Muscle of back (tissue), 11 donors: ENCODE measurements around the gene UBL3. TPM values are rescaled to one million over a fixed set of nuclear protein-coding genes. Genes with fewer than 3 reads are reported as not detected.

ENCODE experiments used
- DNase-seq, 3 donors: peaks; one replicate each; pipeline versions ENCODE4 v3.0.0 to v3.0.0-alpha.2; 2013
- polyA plus RNA-seq, 10 donors: library from polyadenylated mRNA; unstranded; fragments of 120-200 nt; gene quantifications; one replicate each; pipeline ENCODE4 v1.2.1, GENCODE V29; 2013; ENCODE audit not compliant: insufficient read length in 10 of 10

The UBL3 gene
- polyA plus RNA-seq, 10 donors = 28.6 to 32.0 (median 30.0) TPM

GRCh38 chr13:29816715-29817114 is 33.7 kb downstream of the UBL3 start:
- no peak for DNase-seq

- DNase-seq = no peak
Measured at GRCh38 chr13:29815336-29815735, 35.1 kb downstream of the UBL3 start.

- no peak for DNase-seq
Measured at GRCh38 chr13:29810898-29811297, 39.5 kb downstream of the UBL3 start.

GRCh38 chr13:29810145-29810742 is 40.2 kb downstream of the UBL3 start:
- peak in 2 of 3 donors; percentile 27 to 42 for DNase-seq

GRCh38 chr13:29808264-29808663 is 42.2 kb downstream of the UBL3 start:
- DNase-seq = no peak

- DNase-seq = no peak
Measured at GRCh38 chr13:29805994-29806979, 44.1 kb downstream of the UBL3 start.

GRCh38 chr13:29803221-29803620 is 47.2 kb downstream of the UBL3 start:
- DNase-seq = no peak

GRCh38 chr13:29802621-29803020 is 47.8 kb downstream of the UBL3 start:
- no peak for DNase-seq

GRCh38 chr13:29801737-29802305 is 48.6 kb downstream of the UBL3 start:
- DNase-seq = no peak

- DNase-seq = no peak
Measured at GRCh38 chr13:29801102-29801501, 49.3 kb downstream of the UBL3 start.

GRCh38 chr13:29800687-29801086 is 49.7 kb downstream of the UBL3 start:
- DNase-seq = no peak

GRCh38 chr13:29799041-29799440 is 51.4 kb downstream of the UBL3 start:
- no peak for DNase-seq

GRCh38 chr13:29791997-29792780 is 58.2 kb downstream of the UBL3 start:
- no peak for DNase-seq

- no peak for DNase-seq
Measured at GRCh38 chr13:29791508-29791907, 58.9 kb downstream of the UBL3 start.

GRCh38 chr13:29786698-29787097 is 63.7 kb downstream of the UBL3 start:
- no peak for DNase-seq

GRCh38 chr13:29785978-29786377 is 64.4 kb downstream of the UBL3 start:
- no peak for DNase-seq

GRCh38 chr13:29782798-29783197 is 67.6 kb downstream of the UBL3 start:
- no peak for DNase-seq

- no peak for DNase-seq
Measured at GRCh38 chr13:29774830-29775229, 75.6 kb downstream of the UBL3 start.

- DNase-seq = peak in 1 of 3 donors; percentile 24
Measured at GRCh38 chr13:29771247-29771646, 79.2 kb downstream of the UBL3 start.

- DNase-seq = no peak
Measured at GRCh38 chr13:29767006-29767405, 83.4 kb downstream of the UBL3 start.

- no peak for DNase-seq
Measured at GRCh38 chr13:29763436-29764180, 86.8 kb downstream of the UBL3 start.
